ENCODE data around the gene HOXA10. TPM values are rescaled to one million over a fixed set of nuclear protein-coding genes. Genes with fewer than 3 reads are reported as not detected.

The HOXA10 gene
- total RNA-seq, 2 donors from 2014 or later = 8.9 to 9.2 TPM

Small RNA genes lying within 50 kb of the gene (microRNA-seq; reads per million reads assigned to microRNA genes)
- 2,220 to 2,723 reads per million in 2 donors for gene MIR196B (ENCODE audit: borderline microRNAs expressed in 2 of 2)

Other genes starting within 250 kb of the HOXA10 start
- under 1 TPM; 0.71 to 0.97 TPM for gene HOXA1, start 78.3 kb downstream of the HOXA10 start, total RNA-seq
- gene HOXA2, start 71.6 kb downstream of the HOXA10 start, total RNA-seq = 1 to 10 TPM; 1.3 to 2.0 TPM
- gene HOXA4, start 43.6 kb downstream of the HOXA10 start, total RNA-seq = 1 to 10 TPM; 6.2 to 9.5 TPM
- 10 to 100 TPM; 11.3 to 17.6 TPM for gene HOXA5, start 30.6 kb downstream of the HOXA10 start, total RNA-seq
- gene HOXA6, start 26.5 kb downstream of the HOXA10 start, total RNA-seq = 1 to 10 TPM; 8.6 to 9.1 TPM
- gene HOXA3, start 21.7 kb downstream of the HOXA10 start, total RNA-seq = 1 to 10 TPM; 7.2 to 9.3 TPM
- 1 to 10 TPM; 6.2 to 6.7 TPM for gene HOXA7, start 17.6 kb downstream of the HOXA10 start, total RNA-seq
- 1 to 10 TPM; 7.4 TPM for gene HOXA9, start 8.8 kb downstream of the HOXA10 start, total RNA-seq
- 1 to 10 TPM in 1 of 2 donors, under 1 TPM in 1; 0.51 to 1.1 TPM for gene HOXA11, start 10.9 kb upstream of the HOXA10 start, total RNA-seq
- under 1 TPM in 1 of 2 donors, not detected in 1; 0.14 TPM for gene HOXA13, start 25.8 kb upstream of the HOXA10 start, total RNA-seq
- not detected for gene EVX1, start 68.5 kb upstream of the HOXA10 start, total RNA-seq

All from posterior vena cava (tissue), 2 donors.